HEK293 (cell line): ENCODE data around the gene MBD1.
A peak's percentile ranks its signal among the peaks of the same experiment; 100 is the strongest.

Experiments
- CTCF ChIA-PET: fragments of 350-600 bp; formaldehyde crosslinking; extraction: SDS; loops from one replicate; lab custom pipeline; 2021; ENCODE audit warnings: antibody characterized with exemption; lab: Yijun Ruan, JAX
- POLR2A ChIA-PET: fragments of 300-600 bp; formaldehyde crosslinking; extraction: SDS; loops from one replicate; lab custom pipeline; 2020; ENCODE audit warnings: antibody characterized with exemption, inconsistent platforms; lab: Yijun Ruan, JAX
- H3K27ac ChIP-seq: fragments of 200-500 bp; sonication (Bioruptor generic); 2 replicates; pipeline ENCODE4 v1.5.1; 2014; ENCODE audit warnings: low read depth, low read length, control low read depth, inconsistent platforms; ENCODE audit errors: extremely low read depth
- H3K36me3 ChIP-seq, 2 experiments: fragments of 200-500 bp in 1 of 2; sonication (Bioruptor generic) in 1 of 2; 1 replicate in 1 of 2; 2 replicates in 1 of 2; pipeline ENCODE4 v1.5.1; 2014 to 2017; ENCODE audit warnings: inconsistent platforms in 2 of 2, low read length in 2 of 2; ENCODE audit not compliant: control insufficient read depth in 2 of 2, insufficient read depth in 1 of 2
- H3K4me1 ChIP-seq: fragments of 200-500 bp; sonication (Bioruptor generic); 2 replicates; pipeline ENCODE4 v1.5.1; 2014; ENCODE audit warnings: mild to moderate bottlenecking, low read length, inconsistent platforms; ENCODE audit not compliant: control insufficient read depth, insufficient read depth
- H3K4me3 ChIP-seq: 2 replicates; pipeline ENCODE4 v1.5.1; 2011; ENCODE audit warnings: low read depth, mild to moderate bottlenecking, control low read depth, low read length, moderate library complexity
- H3K9me3 ChIP-seq: fragments of 200-500 bp; sonication (Bioruptor generic); 2 replicates; pipeline ENCODE4 v1.5.1; 2014; ENCODE audit warnings: low read depth, low read length, inconsistent platforms; ENCODE audit not compliant: control insufficient read depth, insufficient read depth
- ELK4 ChIP-seq: IDR thresholded peaks from 2 replicates; pipeline ENCODE4 v1.6.1; 2011; ENCODE audit warnings: mild to moderate bottlenecking, low read depth, low read length, borderline replicate concordance
- FEZF1 ChIP-seq: fragments of 450-650 bp; formaldehyde crosslinking; IDR thresholded peaks from 2 replicates; pipeline ENCODE4 v1.5.1; 2016; ENCODE audit warnings: missing biosample characterization, missing genetic modification characterization
- SETDB1 ChIP-seq: IDR thresholded peaks from one replicate; pipeline ENCODE4 v1.6.1; 2017; ENCODE audit warnings: mild to moderate bottlenecking, low read length, moderate library complexity, mixed read lengths; ENCODE audit not compliant: insufficient read length
- YY2 ChIP-seq: fragments of 450-650 bp; formaldehyde crosslinking; IDR thresholded peaks from 2 replicates; pipeline ENCODE4 v1.5.1; 2016; ENCODE audit warnings: missing biosample characterization, missing genetic modification characterization
- ZBTB48 ChIP-seq: fragments of 450-650 bp; formaldehyde crosslinking; IDR thresholded peaks from 2 replicates; pipeline ENCODE4 v1.5.1; 2016; ENCODE audit warnings: missing biosample characterization, missing genetic modification characterization
- ZBTB7A ChIP-seq: fragments of 450-650 bp; formaldehyde crosslinking; IDR thresholded peaks from 2 replicates; pipeline ENCODE4 v1.5.1; 2016; ENCODE audit warnings: low read depth, missing biosample characterization, missing genetic modification characterization
- ZFHX2 ChIP-seq: fragments of 450-650 bp; formaldehyde crosslinking; conservative IDR thresholded peaks from 2 replicates; pipeline ENCODE4 v1.5.1; 2016; ENCODE audit warnings: missing biosample characterization, missing genetic modification characterization
- ZFP3 ChIP-seq: fragments of 450-650 bp; formaldehyde crosslinking; IDR thresholded peaks from 2 replicates; pipeline ENCODE4 v1.5.1; 2016; ENCODE audit warnings: low read depth, missing biosample characterization, missing genetic modification characterization
- ZFP41 ChIP-seq: fragments of 450-650 bp; formaldehyde crosslinking; IDR thresholded peaks from 2 replicates; pipeline ENCODE4 v1.5.1; 2016; ENCODE audit warnings: missing biosample characterization, missing genetic modification characterization, borderline replicate concordance
- ZNF133 ChIP-seq: fragments of 450-650 bp; formaldehyde crosslinking; IDR thresholded peaks from 2 replicates; pipeline ENCODE4 v1.5.1; 2016; ENCODE audit warnings: missing biosample characterization, missing genetic modification characterization
- ZNF157 ChIP-seq: fragments of 450-650 bp; formaldehyde crosslinking; IDR thresholded peaks from 2 replicates; pipeline ENCODE4 v1.5.1; 2016; ENCODE audit warnings: missing biosample characterization, missing genetic modification characterization
- ZNF184 ChIP-seq: fragments of 450-650 bp; IDR thresholded peaks from 2 replicates; pipeline ENCODE4 v1.5.1; 2018; ENCODE audit warnings: missing biosample characterization, mild to moderate bottlenecking, missing genetic modification characterization
- ZNF211 ChIP-seq: fragments of 450-650 bp; formaldehyde crosslinking; IDR thresholded peaks from 2 replicates; pipeline ENCODE4 v1.5.1; 2016; ENCODE audit warnings: low read depth, missing biosample characterization, missing genetic modification characterization
- ZNF214 ChIP-seq: fragments of 450-650 bp; formaldehyde crosslinking; IDR thresholded peaks from 2 replicates; pipeline ENCODE4 v1.5.1; 2017; ENCODE audit warnings: missing biosample characterization, mild to moderate bottlenecking, missing genetic modification characterization, borderline replicate concordance
- ZNF23 ChIP-seq: fragments of 450-650 bp; formaldehyde crosslinking; IDR thresholded peaks from 2 replicates; pipeline ENCODE4 v1.5.1; 2016; ENCODE audit warnings: missing biosample characterization, missing genetic modification characterization, borderline replicate concordance
- ZNF24 ChIP-seq: fragments of 450-650 bp; formaldehyde crosslinking; IDR thresholded peaks from 2 replicates; pipeline ENCODE4 v1.5.1; 2016; ENCODE audit warnings: missing biosample characterization, missing genetic modification characterization
- ZNF248 ChIP-seq: fragments of 450-650 bp; formaldehyde crosslinking; IDR thresholded peaks from 2 replicates; pipeline ENCODE4 v1.5.1; 2017; ENCODE audit warnings: missing biosample characterization, missing genetic modification characterization
- ZNF311 ChIP-seq: fragments of 450-650 bp; formaldehyde crosslinking; IDR thresholded peaks from 2 replicates; pipeline ENCODE4 v1.5.1; 2017; ENCODE audit warnings: missing biosample characterization, missing genetic modification characterization, borderline replicate concordance
- ZNF404 ChIP-seq: fragments of 450-650 bp; formaldehyde crosslinking; IDR thresholded peaks from 2 replicates; pipeline ENCODE4 v1.5.1; 2017; ENCODE audit warnings: missing biosample characterization, missing genetic modification characterization
- ZNF48 ChIP-seq: fragments of 450-650 bp; formaldehyde crosslinking; IDR thresholded peaks from 2 replicates; pipeline ENCODE4 v1.5.1; 2016; ENCODE audit warnings: missing biosample characterization, missing genetic modification characterization
- ZNF514 ChIP-seq: fragments of 450-650 bp; formaldehyde crosslinking; IDR thresholded peaks from 2 replicates; pipeline ENCODE4 v1.5.1; 2016; ENCODE audit warnings: missing biosample characterization, missing genetic modification characterization
- ZNF548 ChIP-seq: fragments of 450-650 bp; formaldehyde crosslinking; IDR thresholded peaks from 2 replicates; pipeline ENCODE4 v1.5.1; 2016; ENCODE audit warnings: missing biosample characterization, missing genetic modification characterization
- ZNF561 ChIP-seq: fragments of 450-650 bp; IDR thresholded peaks from 2 replicates; pipeline ENCODE4 v1.5.1; 2018; ENCODE audit warnings: missing biosample characterization, missing genetic modification characterization, borderline replicate concordance
- ZNF670 ChIP-seq: fragments of 450-650 bp; formaldehyde crosslinking; IDR thresholded peaks from 2 replicates; pipeline ENCODE4 v1.5.1; 2016; ENCODE audit warnings: missing biosample characterization, missing genetic modification characterization, low read depth
- ZNF768 ChIP-seq: fragments of 450-650 bp; formaldehyde crosslinking; IDR thresholded peaks from 2 replicates; pipeline ENCODE4 v1.5.1; 2018; ENCODE audit warnings: missing biosample characterization, mild to moderate bottlenecking, missing genetic modification characterization
- ZNF791 ChIP-seq: fragments of 450-650 bp; formaldehyde crosslinking; IDR thresholded peaks from 2 replicates; pipeline ENCODE4 v1.5.1; 2016; ENCODE audit warnings: missing biosample characterization, missing genetic modification characterization
- ZXDB ChIP-seq: fragments of 450-650 bp; formaldehyde crosslinking; IDR thresholded peaks from 2 replicates; pipeline ENCODE4 v1.5.1; 2016; ENCODE audit warnings: missing biosample characterization, missing genetic modification characterization
- TF ChIP-seq, protein P1 (sequence below): fragments of 450-650 bp; formaldehyde crosslinking; IDR thresholded peaks from 2 replicates; pipeline ENCODE4 v1.5.1; 2016; ENCODE audit warnings: missing biosample characterization, missing genetic modification characterization
- TF ChIP-seq, protein P2 (sequence below): fragments of 450-650 bp; formaldehyde crosslinking; IDR thresholded peaks from 2 replicates; pipeline ENCODE4 v1.5.1; 2016; ENCODE audit warnings: missing biosample characterization, missing genetic modification characterization, low read depth
- TF ChIP-seq, protein P3 (sequence below): fragments of 450-650 bp; formaldehyde crosslinking; IDR thresholded peaks from 2 replicates; pipeline ENCODE4 v1.5.1; 2016; ENCODE audit warnings: missing biosample characterization, missing genetic modification characterization

Gene MBD1

DNA sequence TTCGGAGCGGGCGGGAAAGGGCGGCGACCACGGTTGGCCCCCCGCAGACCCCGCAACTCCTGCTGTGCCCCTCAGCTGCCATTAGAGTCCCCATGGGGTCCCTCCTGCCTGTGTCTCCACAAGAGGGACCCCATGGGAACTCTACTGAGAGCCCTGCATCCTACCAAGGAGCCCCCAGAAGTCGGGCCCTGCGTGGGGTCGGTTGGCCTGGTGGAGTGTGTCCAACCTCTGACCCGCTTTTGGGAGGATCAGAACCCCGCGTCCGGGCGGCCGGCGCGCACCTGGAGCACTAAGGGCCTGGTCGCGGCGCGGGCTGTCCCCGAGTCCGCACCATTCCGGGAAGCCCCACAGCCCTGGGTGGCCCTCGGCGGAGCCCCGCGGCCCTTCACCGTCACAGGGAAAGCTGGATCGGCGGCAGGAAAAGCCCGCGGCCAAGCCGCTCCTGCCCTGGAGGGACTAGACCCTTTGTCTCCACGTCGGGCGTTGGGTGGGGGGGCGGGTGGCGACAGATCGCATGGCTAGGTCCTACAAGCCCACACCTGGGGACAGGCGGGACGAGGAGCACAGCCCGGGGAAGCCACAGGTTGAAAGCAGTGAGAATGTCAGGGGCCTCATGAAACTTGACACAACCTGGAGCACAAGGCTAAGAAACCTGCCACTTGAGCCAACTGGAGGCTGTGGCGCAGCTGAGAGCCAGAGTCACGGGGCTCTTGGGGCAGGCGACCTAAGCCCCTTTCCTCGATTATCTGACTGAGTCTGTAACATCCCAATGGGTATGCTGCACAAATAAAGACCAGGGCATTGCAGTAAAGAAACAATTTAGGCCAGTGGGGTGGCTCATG lies 17.3 kb upstream of the MBD1 start:
- ChIA-PET CTCF (interaction anchor here (0.7 kb wide), 1 partner anchor 9 kb away, joined by 3 read pairs; no protein-coding TSS in a partner anchor), POLR2A (interaction anchor here (0.6 to 1.0 kb wide), 2 partner anchors 17 to 812 kb away, joined by 4 to 6 read pairs; partner anchors contain the start of gene MBD1)

GRCh38 chr18:50297621-50298442 lies 16.5 kb upstream of the MBD1 start:
- no peak overlapping the region for H3K27ac ChIP-seq
- H3K4me1 ChIP-seq: no peaks in the 10 kb centered on the region
- CTCF ChIA-PET: no interaction called here
- POLR2A ChIA-PET: interaction anchor here (0.6 to 1.0 kb wide), 2 partner anchors 16 to 811 kb away, joined by 4 to 6 read pairs; partner anchors contain the start of gene MBD1
- H3K36me3 ChIP-seq: no peaks in the 10 kb centered on the region
- peak overlapping the region; percentile 35 for H3K4me3 ChIP-seq
- no peaks in the 10 kb centered on the region for H3K9me3 ChIP-seq
- TF ChIP-seq ZNF768 (tag by site-specific recombination): no peak
- no peak for TF ChIP-seq ZFHX2
- TF ChIP-seq ZNF548: no peak
- TF ChIP-seq ZNF157 (tag by site-specific recombination): no peak
- no peak for TF ChIP-seq ZNF248 (tag by site-specific recombination)
- no peak for TF ChIP-seq ZXDB (tag by site-specific recombination)
- no peak for TF ChIP-seq ZNF184 (tag by site-specific recombination)
- TF ChIP-seq SETDB1: no peak
- TF ChIP-seq ZNF24 (tag by site-specific recombination): no peak
- TF ChIP-seq, protein P1, sequence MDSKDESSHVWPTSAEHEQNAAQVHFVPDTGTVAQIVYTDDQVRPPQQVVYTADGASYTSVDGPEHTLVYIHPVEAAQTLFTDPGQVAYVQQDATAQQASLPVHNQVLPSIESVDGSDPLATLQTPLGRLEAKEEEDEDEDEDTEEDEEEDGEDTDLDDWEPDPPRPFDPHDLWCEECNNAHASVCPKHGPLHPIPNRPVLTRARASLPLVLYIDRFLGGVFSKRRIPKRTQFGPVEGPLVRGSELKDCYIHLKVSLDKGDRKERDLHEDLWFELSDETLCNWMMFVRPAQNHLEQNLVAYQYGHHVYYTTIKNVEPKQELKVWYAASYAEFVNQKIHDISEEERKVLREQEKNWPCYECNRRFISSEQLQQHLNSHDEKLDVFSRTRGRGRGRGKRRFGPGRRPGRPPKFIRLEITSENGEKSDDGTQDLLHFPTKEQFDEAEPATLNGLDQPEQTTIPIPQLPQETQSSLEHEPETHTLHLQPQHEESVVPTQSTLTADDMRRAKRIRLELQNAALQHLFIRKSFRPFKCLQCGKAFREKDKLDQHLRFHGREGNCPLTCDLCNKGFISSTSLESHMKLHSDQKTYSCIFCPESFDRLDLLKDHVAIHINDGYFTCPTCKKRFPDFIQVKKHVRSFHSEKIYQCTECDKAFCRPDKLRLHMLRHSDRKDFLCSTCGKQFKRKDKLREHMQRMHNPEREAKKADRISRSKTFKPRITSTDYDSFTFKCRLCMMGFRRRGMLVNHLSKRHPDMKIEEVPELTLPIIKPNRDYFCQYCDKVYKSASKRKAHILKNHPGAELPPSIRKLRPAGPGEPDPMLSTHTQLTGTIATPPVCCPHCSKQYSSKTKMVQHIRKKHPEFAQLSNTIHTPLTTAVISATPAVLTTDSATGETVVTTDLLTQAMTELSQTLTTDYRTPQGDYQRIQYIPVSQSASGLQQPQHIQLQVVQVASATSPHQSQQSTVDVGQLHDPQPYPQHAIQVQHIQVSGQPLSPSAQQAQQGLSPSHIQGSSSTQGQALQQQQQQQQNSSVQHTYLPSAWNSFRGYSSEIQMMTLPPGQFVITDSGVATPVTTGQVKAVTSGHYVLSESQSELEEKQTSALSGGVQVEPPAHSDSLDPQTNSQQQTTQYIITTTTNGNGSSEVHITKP (tag by site-specific recombination): 0 out of 2 replicates have a peak, but pooled peaks have one; percentile 21
- TF ChIP-seq, protein P2, sequence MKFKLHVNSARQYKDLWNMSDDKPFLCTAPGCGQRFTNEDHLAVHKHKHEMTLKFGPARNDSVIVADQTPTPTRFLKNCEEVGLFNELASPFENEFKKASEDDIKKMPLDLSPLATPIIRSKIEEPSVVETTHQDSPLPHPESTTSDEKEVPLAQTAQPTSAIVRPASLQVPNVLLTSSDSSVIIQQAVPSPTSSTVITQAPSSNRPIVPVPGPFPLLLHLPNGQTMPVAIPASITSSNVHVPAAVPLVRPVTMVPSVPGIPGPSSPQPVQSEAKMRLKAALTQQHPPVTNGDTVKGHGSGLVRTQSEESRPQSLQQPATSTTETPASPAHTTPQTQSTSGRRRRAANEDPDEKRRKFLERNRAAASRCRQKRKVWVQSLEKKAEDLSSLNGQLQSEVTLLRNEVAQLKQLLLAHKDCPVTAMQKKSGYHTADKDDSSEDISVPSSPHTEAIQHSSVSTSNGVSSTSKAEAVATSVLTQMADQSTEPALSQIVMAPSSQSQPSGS (tag by site-specific recombination): no peak
- TF ChIP-seq ZNF514 (tag by site-specific recombination): no peak
- no peak for TF ChIP-seq ZNF211 (tag by site-specific recombination)
- no peak for TF ChIP-seq ZNF670 (tag by site-specific recombination)

More for the DNA sequence above, 17.3 kb upstream of the MBD1 start:
- H3K27ac ChIP-seq: no peak overlapping the region
- no peaks in the 10 kb centered on the region for H3K36me3 ChIP-seq
- H3K4me1 ChIP-seq: no peaks in the 10 kb centered on the region
- no peak overlapping the region for H3K4me3 ChIP-seq
- no peaks in the 10 kb centered on the region for H3K9me3 ChIP-seq
- TF ChIP-seq ZNF24 (tag by site-specific recombination) (no peak), ZFP3 (tag by site-specific recombination) (no peak), ZNF214 (tag by site-specific recombination) (no peak), FEZF1 (no peak), ZNF791 (no peak), ZNF23 (tag by site-specific recombination) (no peak), ZXDB (tag by site-specific recombination) (no peak), ZNF133 (tag by site-specific recombination) (no peak), ZNF48 (tag by site-specific recombination) (no peak), ZBTB7A (tag by site-specific recombination) (no peak), ZNF311 (no peak), ZFHX2 (no peak), ZNF561 (tag by site-specific recombination) (no peak), ZNF404 (no peak), ZFP41 (tag by site-specific recombination) (no peak), YY2 (tag by site-specific recombination) (no peak), ELK4 (no peak), ZBTB48 (tag by site-specific recombination) (no peak)
- TF ChIP-seq, protein P3, sequence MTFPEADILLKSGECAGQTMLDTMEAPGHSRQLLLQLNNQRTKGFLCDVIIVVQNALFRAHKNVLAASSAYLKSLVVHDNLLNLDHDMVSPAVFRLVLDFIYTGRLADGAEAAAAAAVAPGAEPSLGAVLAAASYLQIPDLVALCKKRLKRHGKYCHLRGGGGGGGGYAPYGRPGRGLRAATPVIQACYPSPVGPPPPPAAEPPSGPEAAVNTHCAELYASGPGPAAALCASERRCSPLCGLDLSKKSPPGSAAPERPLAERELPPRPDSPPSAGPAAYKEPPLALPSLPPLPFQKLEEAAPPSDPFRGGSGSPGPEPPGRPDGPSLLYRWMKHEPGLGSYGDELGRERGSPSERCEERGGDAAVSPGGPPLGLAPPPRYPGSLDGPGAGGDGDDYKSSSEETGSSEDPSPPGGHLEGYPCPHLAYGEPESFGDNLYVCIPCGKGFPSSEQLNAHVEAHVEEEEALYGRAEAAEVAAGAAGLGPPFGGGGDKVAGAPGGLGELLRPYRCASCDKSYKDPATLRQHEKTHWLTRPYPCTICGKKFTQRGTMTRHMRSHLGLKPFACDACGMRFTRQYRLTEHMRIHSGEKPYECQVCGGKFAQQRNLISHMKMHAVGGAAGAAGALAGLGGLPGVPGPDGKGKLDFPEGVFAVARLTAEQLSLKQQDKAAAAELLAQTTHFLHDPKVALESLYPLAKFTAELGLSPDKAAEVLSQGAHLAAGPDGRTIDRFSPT (tag by site-specific recombination): no peak
